BE2C (cell line): ENCODE measurements around the gene TSC22D1. TPM values are rescaled to one million over a fixed set of nuclear protein-coding genes. Genes with fewer than 3 reads are reported as not detected.

Experiments used
- DNase-seq: peaks from one replicate; pipeline ENCODE4 v3.0.0-alpha.2; 2020
- H3K27me3 ChIP-seq: fragments of 250-450 bp; sonication (Bioruptor Pico); 2 replicates; pipeline ENCODE4 v1.5.1; 2020; ENCODE audit warnings: mild to moderate bottlenecking
- H3K36me3 ChIP-seq: fragments of 250-450 bp; sonication (Bioruptor Pico); 2 replicates; pipeline ENCODE4 v1.5.1; 2020; ENCODE audit warnings: mild to moderate bottlenecking
- H3K4me1 ChIP-seq: fragments of 250-450 bp; sonication (Bioruptor Pico); 2 replicates; pipeline ENCODE4 v1.5.1; 2020
- H3K4me3 ChIP-seq: 2 replicates; pipeline ENCODE4 v1.5.1; 2011; ENCODE audit warnings: low read depth, low read length
- H3K9me3 ChIP-seq: fragments of 250-450 bp; sonication (Bioruptor Pico); 2 replicates; pipeline ENCODE4 v1.5.1; 2020
- polyA plus RNA-seq: library from polyadenylated mRNA; unstranded; fragments of >200 nt; gene quantifications from one replicate; pipeline ENCODE4 v1.2.1, GENCODE V29; 2012; ENCODE audit warnings: low read depth, missing spikeins; ENCODE audit not compliant: insufficient read length, insufficient read depth
- TF ChIP-seq, protein P1 (sequence below): IDR thresholded peaks from 2 replicates; pipeline ENCODE4 v1.5.1; 2012; ENCODE audit warnings: mild to moderate bottlenecking, low read depth, low read length

TSC22D1 gene
- polyA plus RNA-seq, result 39.3 TPM

DNA sequence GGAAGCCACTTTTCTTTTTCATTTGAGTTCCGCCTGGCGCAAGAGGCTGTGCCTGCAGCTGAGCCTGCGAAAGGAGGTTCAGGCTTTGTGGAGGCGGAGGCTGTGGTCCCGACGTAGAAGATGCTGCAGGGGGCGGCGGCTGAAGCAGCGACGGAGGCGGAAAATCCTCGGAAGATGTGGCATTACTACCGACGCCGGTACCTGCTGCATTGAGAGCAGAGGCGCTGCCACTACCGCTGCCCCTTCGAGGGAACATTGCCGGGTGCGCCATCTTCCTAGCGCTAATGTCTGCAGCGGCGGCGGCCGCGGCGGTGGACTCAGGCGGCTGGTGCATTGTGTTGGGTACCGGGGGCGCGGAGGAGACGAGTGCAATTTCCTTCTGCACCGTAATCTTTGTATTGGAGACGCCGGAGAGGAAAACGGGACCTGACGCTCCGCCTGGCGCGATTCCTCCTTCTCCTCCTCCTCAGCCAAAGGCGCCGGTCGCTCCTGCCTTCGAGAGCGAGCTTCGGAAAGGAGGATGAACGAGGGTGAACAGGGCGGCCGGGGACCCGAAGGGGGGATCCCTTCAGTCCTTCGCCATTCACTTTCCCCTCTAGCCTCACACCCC, at the start of gene TSC22D1:
Gene TSC22D1 (minus strand): TSS at position 590 of the 610 bp plus-strand sequence. CDS start 256 bp downstream, at position 334.
- TF ChIP-seq, protein P1, sequence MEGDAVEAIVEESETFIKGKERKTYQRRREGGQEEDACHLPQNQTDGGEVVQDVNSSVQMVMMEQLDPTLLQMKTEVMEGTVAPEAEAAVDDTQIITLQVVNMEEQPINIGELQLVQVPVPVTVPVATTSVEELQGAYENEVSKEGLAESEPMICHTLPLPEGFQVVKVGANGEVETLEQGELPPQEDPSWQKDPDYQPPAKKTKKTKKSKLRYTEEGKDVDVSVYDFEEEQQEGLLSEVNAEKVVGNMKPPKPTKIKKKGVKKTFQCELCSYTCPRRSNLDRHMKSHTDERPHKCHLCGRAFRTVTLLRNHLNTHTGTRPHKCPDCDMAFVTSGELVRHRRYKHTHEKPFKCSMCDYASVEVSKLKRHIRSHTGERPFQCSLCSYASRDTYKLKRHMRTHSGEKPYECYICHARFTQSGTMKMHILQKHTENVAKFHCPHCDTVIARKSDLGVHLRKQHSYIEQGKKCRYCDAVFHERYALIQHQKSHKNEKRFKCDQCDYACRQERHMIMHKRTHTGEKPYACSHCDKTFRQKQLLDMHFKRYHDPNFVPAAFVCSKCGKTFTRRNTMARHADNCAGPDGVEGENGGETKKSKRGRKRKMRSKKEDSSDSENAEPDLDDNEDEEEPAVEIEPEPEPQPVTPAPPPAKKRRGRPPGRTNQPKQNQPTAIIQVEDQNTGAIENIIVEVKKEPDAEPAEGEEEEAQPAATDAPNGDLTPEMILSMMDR, result no peak

DNA sequence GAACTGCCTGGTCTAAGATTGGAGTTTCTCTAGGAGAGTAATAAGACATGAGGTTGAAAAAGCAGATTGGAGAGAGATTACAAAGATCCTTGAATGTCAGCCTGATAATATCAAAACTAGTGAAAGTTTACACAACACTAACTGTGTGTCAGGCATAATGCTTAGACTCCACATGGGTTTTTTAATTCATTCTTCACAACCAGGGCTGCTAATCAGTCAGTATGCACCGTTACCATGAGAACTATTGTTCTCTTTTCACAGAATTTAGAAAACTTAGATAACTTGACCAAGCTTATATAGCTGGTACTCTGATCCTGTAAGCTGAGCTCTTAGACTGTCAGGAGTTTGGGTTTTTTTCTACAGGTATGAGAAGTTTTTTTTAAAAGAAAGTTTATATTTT, 46.6 kb upstream of the TSC22D1 start:
- Histone ChIP-seq H3K4me3 (no peak overlapping the region), H3K9me3 (no peaks in the 10 kb centered on the region), H3K27me3 (no peaks in the 10 kb centered on the region; the same call in 1 of the 2 replicates), H3K36me3 (no peaks in the 10 kb centered on the region), H3K4me1 (no peaks in the 10 kb centered on the region)
- TF ChIP-seq, protein P1, result no peak
- DNase-seq, result no peak

More for the DNA sequence above, at the start of gene TSC22D1:
- no peaks in the 10 kb centered on the region for H3K27me3 ChIP-seq
- peak; percentile 48 for DNase-seq
- H3K4me3 ChIP-seq, result peak within 1 kb of the TSS; percentile 93
- H3K4me1 ChIP-seq, result no peaks in the 10 kb centered on the region; the same call in none of the 2 replicates
- H3K36me3 ChIP-seq, result no peaks in the 10 kb centered on the region; the same call in none of the 2 replicates
- no peaks in the 10 kb centered on the region for H3K9me3 ChIP-seq

- TF ChIP-seq, protein P1, result no peak
- no peaks in the 10 kb centered on the region for H3K4me1 ChIP-seq
- no peak overlapping the region for H3K4me3 ChIP-seq
- DNase-seq, result no peak
- H3K36me3 ChIP-seq, result no peaks in the 10 kb centered on the region
- H3K9me3 ChIP-seq, result no peaks in the 10 kb centered on the region
- H3K27me3 ChIP-seq, result no peaks in the 10 kb centered on the region; the same call in 1 of the 2 replicates
Observed at GRCh38 chr13:44622261-44622660, 46.1 kb upstream of the TSC22D1 start.

DNA sequence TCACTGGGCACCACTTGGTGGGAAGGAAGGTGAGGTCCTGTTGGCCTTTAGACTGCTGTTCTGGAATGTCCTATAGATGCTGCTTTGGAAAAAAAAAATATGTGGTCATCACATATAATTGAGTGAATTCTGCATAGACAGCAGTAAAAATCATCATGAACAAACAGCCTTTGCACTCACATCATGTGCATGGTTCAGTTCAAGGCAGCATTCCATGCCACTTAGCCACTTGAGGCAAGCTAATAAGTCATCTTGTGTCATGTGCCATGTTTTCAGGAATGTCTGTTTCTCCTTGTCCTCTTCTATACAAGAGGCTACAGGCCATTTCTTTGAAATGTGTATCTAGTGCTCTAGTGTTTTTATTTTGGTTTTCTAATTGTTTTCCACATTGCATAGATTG, 43.9 kb upstream of the TSC22D1 start:
- H3K9me3 ChIP-seq, result no peaks in the 10 kb centered on the region
- TF ChIP-seq, protein P1, result no peak
- DNase-seq, result no peak
- no peak overlapping the region for H3K4me3 ChIP-seq
- no peaks in the 10 kb centered on the region; the same call in 1 of the 2 replicates for H3K27me3 ChIP-seq
- H3K36me3 ChIP-seq, result no peaks in the 10 kb centered on the region
- no peaks in the 10 kb centered on the region for H3K4me1 ChIP-seq

GRCh38 chr13:44619651-44620050, 43.5 kb upstream of the TSC22D1 start:
- Histone ChIP-seq H3K4me3 (no peak overlapping the region), H3K4me1 (no peaks in the 10 kb centered on the region), H3K27me3 (no peaks in the 10 kb centered on the region; the same call in 1 of the 2 replicates), H3K36me3 (no peaks in the 10 kb centered on the region), H3K9me3 (no peaks in the 10 kb centered on the region)
- TF ChIP-seq, protein P1, result no peak
- DNase-seq, result no peak

GRCh38 chr13:44618326-44618725, 42.2 kb upstream of the TSC22D1 start:
- H3K4me1 ChIP-seq, result no peaks in the 10 kb centered on the region
- no peaks in the 10 kb centered on the region; the same call in 1 of the 2 replicates for H3K27me3 ChIP-seq
- H3K36me3 ChIP-seq, result no peaks in the 10 kb centered on the region
- DNase-seq, result no peak
- TF ChIP-seq, protein P1, result no peak
- H3K9me3 ChIP-seq, result no peaks in the 10 kb centered on the region
- H3K4me3 ChIP-seq, result no peak overlapping the region
